ENCODE measurements around the gene SPDYE5.

GRCh38 chr7:75531359-75531821 is 39.3 kb downstream of the SPDYE5 start:
- TF ChIP-seq CTCF (IDR thresholded peaks at IDR 0.05; ENCODE audit: borderline replicate concordance, extremely low read depth, low read length, poor library complexity, severe bottlenecking) (no peak), EZH2 (IDR thresholded peaks at IDR 0.05; ENCODE audit: borderline replicate concordance, low read depth, low read length, severe bottlenecking) (no peak)

All from DND-41 (cell line).